ENCODE measurements around the gene CYB5R2.

- TF ChIP-seq CTCF (IDR thresholded peaks at IDR 0.05) = no peak
- no peak for TF ChIP-seq POLR2A (IDR thresholded peaks at IDR 0.05)
- TF ChIP-seq POLR2AphosphoS5 (IDR thresholded peaks at IDR 0.05) = no peak
Observed at GRCh38 chr11:7675631-7676030, 2.3 kb upstream of the CYB5R2 start.

Data from breast epithelium (tissue), 3 donors.